A549 (cell line): ENCODE measurements around the gene SHROOM2.

Experiments
- CTCF ChIP-seq: fragments of >200 bp; sonication (Bioruptor Twin); formaldehyde crosslinking; IDR thresholded peaks from 3 replicates; pipeline ENCODE4 v1.5.1; 2016
- ESRRA ChIP-seq: fragments of 150-350 bp; IDR thresholded peaks from 2 replicates; pipeline ENCODE4 v1.6.1; 2014; ENCODE audit warnings: mild to moderate bottlenecking, low read length, borderline replicate concordance
- MAX ChIP-seq: IDR thresholded peaks from 2 replicates; pipeline ENCODE4 v1.6.1; 2012
- POLR2A ChIP-seq: IDR thresholded peaks from 2 replicates; pipeline ENCODE4 v1.6.1; 2012; ENCODE audit warnings: mild to moderate bottlenecking, low read length

- TF ChIP-seq CTCF: no peak
- TF ChIP-seq MAX: no peak
- no peak for TF ChIP-seq POLR2A
- no peak for TF ChIP-seq ESRRA
These were observed 59.3 kb downstream of the SHROOM2 start for GRCh38 chrX:9845578-9845952.
